A673 (cell line): Measurements from ENCODE around the gene DHX29. TPM values are rescaled to one million over a fixed set of nuclear protein-coding genes. Genes with fewer than 3 reads are reported as not detected.

Source experiments
- BruUV-seq: library from RNA; stranded (reverse); fragments of 400-500 nt; replicated peaks from 2 replicates; lab custom pipeline; 2021; lab: Mats Ljungman, UMichigan
- CTCF ChIA-PET: fragments of 300-600 bp; sonication (Branson Sonifier 250); formaldehyde crosslinking; loops from one replicate; lab custom pipeline; 2022; ENCODE audit warnings: antibody characterized with exemption; lab: Charles Lee
- POLR2A ChIA-PET: fragments of 300-600 bp; sonication (Branson Sonifier 250); formaldehyde crosslinking; loops from one replicate; lab custom pipeline; 2022; ENCODE audit warnings: antibody characterized with exemption; ENCODE audit not compliant: low non-redundant PET; lab: Charles Lee
- DNase-seq: peaks from one replicate; pipeline ENCODE4 v3.0.0-alpha.2; 2015; ENCODE audit warnings: low spot score
- H3K27ac ChIP-seq: fragments of 200-600 bp; sonication (generic); 2 replicates; pipeline ENCODE4 v1.5.1; 2016; ENCODE audit warnings: mixed run types, low read depth, mild to moderate bottlenecking, mixed read lengths, antibody characterized with exemption, low read length; ENCODE audit not compliant: poor library complexity, severe bottlenecking
- H3K27me3 ChIP-seq: fragments of 200-600 bp; sonication (generic); replicated peaks from 2 replicates; pipeline ENCODE4 v1.6.1; 2017; ENCODE audit warnings: mixed run types, low read depth, mild to moderate bottlenecking, mixed read lengths, antibody characterized with exemption, low read length; ENCODE audit not compliant: insufficient read depth, poor library complexity
- H3K36me3 ChIP-seq: fragments of 200-600 bp; sonication (generic); 2 replicates; pipeline ENCODE4 v1.6.1; 2016; ENCODE audit warnings: mixed run types, mild to moderate bottlenecking, mixed read lengths, antibody characterized with exemption, low read length; ENCODE audit not compliant: insufficient read depth, poor library complexity, severe bottlenecking
- H3K4me1 ChIP-seq: fragments of 200-600 bp; sonication (generic); 2 replicates; pipeline ENCODE4 v1.6.1; 2017; ENCODE audit warnings: mixed run types, mild to moderate bottlenecking, mixed read lengths, antibody characterized with exemption, low read length; ENCODE audit not compliant: insufficient read depth, poor library complexity, severe bottlenecking
- H3K4me3 ChIP-seq: fragments of 200-600 bp; sonication (generic); 2 replicates; pipeline ENCODE4 v1.5.1; 2016; ENCODE audit warnings: low read depth, mixed run types, mild to moderate bottlenecking, mixed read lengths, low read length; ENCODE audit not compliant: poor library complexity, severe bottlenecking
- H3K9me3 ChIP-seq: fragments of 200-600 bp; sonication (generic); 2 replicates; pipeline ENCODE4 v1.6.1; 2016; ENCODE audit warnings: mixed run types, low read depth, mild to moderate bottlenecking, mixed read lengths, antibody characterized with exemption, low read length; ENCODE audit not compliant: poor library complexity, severe bottlenecking
- CTCF ChIP-seq: fragments of 300-800, 200-600 bp; sonication (generic); conservative IDR thresholded peaks from 2 replicates; pipeline ENCODE4 v1.5.1; 2017; ENCODE audit warnings: low read depth, mild to moderate bottlenecking, antibody characterized with exemption, low read length, moderate library complexity, mixed read lengths
- EZH2 ChIP-seq: fragments of 200-600 bp; sonication (generic); IDR thresholded peaks from 2 replicates; pipeline ENCODE4 v1.6.1; 2017; ENCODE audit warnings: borderline replicate concordance, low read depth, mild to moderate bottlenecking, mixed read lengths, antibody characterized with exemption, low read length; ENCODE audit not compliant: poor library complexity, severe bottlenecking
- intact Hi-C: fragments of 100-400 bp; cut with micrococcal nuclease; formaldehyde crosslinking; loops from one replicate; pipeline ENCODE4 v1.10.0; 2022; ENCODE audit not compliant: unreplicated experiment
- total RNA-seq: library from RNA; stranded (reverse); gene quantifications from 2 replicates; pipeline ENCODE4 v1.2.3, GENCODE V29; 2021

DHX29 gene
- total RNA-seq, 1 experiment from 2014 or later: 28.6 TPM

- peaks cover 35% of the 10 kb centered on the region for H3K36me3 ChIP-seq
- no peaks in the 10 kb centered on the region for H3K4me1 ChIP-seq
- H3K27me3 ChIP-seq: no peaks in the 10 kb centered on the region
- no peaks in the 10 kb centered on the region for H3K9me3 ChIP-seq
- TSS peak; percentile 9 for BruUV-seq
- CTCF ChIA-PET: interaction anchor here (1.0 kb wide), 1 partner anchor 367 kb away, joined by 3 read pairs; no protein-coding TSS in a partner anchor
- POLR2A ChIA-PET: no interaction called here
- H3K4me3 ChIP-seq: no peak overlapping the region
- TF ChIP-seq CTCF: peak; percentile 72
- no peak for TF ChIP-seq EZH2
- intact Hi-C loops: loop anchor here (5.0 kb wide), 1 partner anchor 367 kb away; no protein-coding TSS in a partner anchor
- no peak overlapping the region for H3K27ac ChIP-seq
- peak; percentile 60 for DNase-seq
Measured at GRCh38 chr5:55324815-55325418, 17.4 kb upstream of the DHX29 start.

- no peak for DNase-seq
- no peak overlapping the region for H3K27ac ChIP-seq
- peaks cover 30% of the 10 kb centered on the region for H3K36me3 ChIP-seq
- H3K4me1 ChIP-seq: no peaks in the 10 kb centered on the region
- ChIA-PET CTCF (no interaction called here), POLR2A (no interaction called here)
- intact Hi-C loops: loop anchor here (5.0 kb wide), 1 partner anchor 368 kb away; no protein-coding TSS in a partner anchor
- H3K27me3 ChIP-seq: no peaks in the 10 kb centered on the region
- H3K4me3 ChIP-seq: no peak overlapping the region
- no TSS peak for BruUV-seq
- TF ChIP-seq EZH2: no peak
- no peak for TF ChIP-seq CTCF
- no peaks in the 10 kb centered on the region for H3K9me3 ChIP-seq
Measured at GRCh38 chr5:55324006-55324405, 16.5 kb upstream of the DHX29 start.

GRCh38 chr5:55320571-55320970, 13.1 kb upstream of the DHX29 start:
- POLR2A ChIA-PET: no interaction called here
- Histone ChIP-seq H3K9me3 (no peaks in the 10 kb centered on the region), H3K4me3 (no peak overlapping the region), H3K27me3 (no peaks in the 10 kb centered on the region), H3K36me3 (peaks cover 8% of the 10 kb centered on the region), H3K4me1 (no peaks in the 10 kb centered on the region), H3K27ac (no peak overlapping the region)
- no TSS peak for BruUV-seq
- TF ChIP-seq CTCF: no peak
- no peak for TF ChIP-seq EZH2
- no peak for DNase-seq
- CTCF ChIA-PET: no interaction called here
- intact Hi-C loops: loop anchor here (5.0 kb wide), 1 partner anchor 372 kb away; no protein-coding TSS in a partner anchor
